Measurements from ENCODE around the gene RAB39A.
"Not testable (repeated sequence)": the region's sequence is repeated elsewhere in the genome, so short reads cannot be mapped to it uniquely, and the experiment has no call there.

Gene RAB39A

GRCh38 chr11:107928046-107928766 lies at the start of gene RAB39A:
Gene RAB39A (plus strand): TSS chr11:107928448. CDS start chr11:107928569, 121 bp downstream.
- H3K4me3 ChIP-seq: peak within 1 kb of the TSS; percentile 19 to 50 (median 35)
- peak within 1 kb of the TSS in 14 of 21 experiments; percentile 3 to 80 (median 58) for H3K27ac ChIP-seq

- not testable (repeated sequence) for H3K4me3 ChIP-seq, H3K27ac ChIP-seq
Measured at GRCh38 chr11:107881471-107881870, 46.8 kb upstream of the RAB39A start.

GRCh38 chr11:107882095-107882820 lies 46.0 kb upstream of the RAB39A start:
- no peak overlapping the region for H3K4me3 ChIP-seq
- H3K27ac ChIP-seq: no peak overlapping the region

- Histone ChIP-seq H3K27ac (no peak overlapping the region), H3K4me3 (no peak overlapping the region)
Measured at GRCh38 chr11:107898270-107898669, 30.0 kb upstream of the RAB39A start.

GRCh38 chr11:107908211-107908610 lies 20.0 kb upstream of the RAB39A start:
- Histone ChIP-seq H3K27ac (no peak overlapping the region), H3K4me3 (no peak overlapping the region)

GRCh38 chr11:107912415-107912814 lies 15.8 kb upstream of the RAB39A start:
- H3K4me3 ChIP-seq: not testable (repeated sequence)

GRCh38 chr11:107915229-107915628 lies 13.0 kb upstream of the RAB39A start:
- no peak overlapping the region for H3K4me3 ChIP-seq
- H3K27ac ChIP-seq: no peak overlapping the region

More at GRCh38 chr11:107912415-107912814, 15.8 kb upstream of the RAB39A start:
- H3K27ac ChIP-seq: not testable (repeated sequence)

GRCh38 chr11:107916671-107917241 lies 11.5 kb upstream of the RAB39A start:
- H3K4me3 ChIP-seq: no peak overlapping the region
- H3K27ac ChIP-seq: no peak overlapping the region

- H3K27ac ChIP-seq: no peak overlapping the region
- no peak overlapping the region for H3K4me3 ChIP-seq
Measured at GRCh38 chr11:107921997-107922396, 6.3 kb upstream of the RAB39A start.

GRCh38 chr11:107923519-107923918 lies 4.7 kb upstream of the RAB39A start:
- H3K4me3 ChIP-seq, H3K27ac ChIP-seq: not testable (repeated sequence)

GRCh38 chr11:107924306-107924705 lies 3.9 kb upstream of the RAB39A start:
- H3K4me3 ChIP-seq: no peak overlapping the region
- H3K27ac ChIP-seq: no peak overlapping the region

GRCh38 chr11:107927559-107927958 lies 689 bp upstream of the RAB39A start:
- peak overlapping the region in 2 of 7 experiments; percentile 29 to 39 for H3K4me3 ChIP-seq

GRCh38 chr11:107928767-107929507 lies 689 bp downstream of the RAB39A start:
- Histone ChIP-seq H3K27ac (peak overlapping the region in 14 of 21 experiments; percentile 3 to 80 (median 58)), H3K4me3 (peak overlapping the region; percentile 19 to 50 (median 35))

More at GRCh38 chr11:107927559-107927958, 689 bp upstream of the RAB39A start:
- H3K27ac ChIP-seq: no peak overlapping the region

GRCh38 chr11:107929611-107930200 lies 1.5 kb downstream of the RAB39A start:
- Histone ChIP-seq H3K4me3 (peak overlapping the region in 4 of 7 experiments; percentile 19 to 46 (median 32)), H3K27ac (peak overlapping the region in 6 of 21 experiments; percentile 12 to 72 (median 67))

- Histone ChIP-seq H3K27ac (no peak overlapping the region), H3K4me3 (no peak overlapping the region)
Measured at GRCh38 chr11:107931206-107931605, 3.0 kb downstream of the RAB39A start.

GRCh38 chr11:107947904-107948303 lies 19.7 kb downstream of the RAB39A start:
- Histone ChIP-seq H3K27ac (no peak overlapping the region), H3K4me3 (no peak overlapping the region)

- H3K27ac ChIP-seq, H3K4me3 ChIP-seq: not testable (repeated sequence)
Measured at GRCh38 chr11:107948328-107948727, 20.1 kb downstream of the RAB39A start.

GRCh38 chr11:107951155-107951554 lies 22.9 kb downstream of the RAB39A start:
- Histone ChIP-seq H3K4me3 (no peak overlapping the region), H3K27ac (no peak overlapping the region)

GRCh38 chr11:107953446-107953845 lies 25.2 kb downstream of the RAB39A start:
- no peak overlapping the region for H3K4me3 ChIP-seq
- H3K27ac ChIP-seq: no peak overlapping the region
